GM11168 (cell line): ENCODE data around the gene MYCBP2.
"Not testable (repeated sequence)": the region's sequence is repeated elsewhere in the genome, so short reads cannot be mapped to it uniquely, and the experiment has no call there.

Experiments used
- in situ Hi-C: fragments of 300-500 bp; cut with MboI; formaldehyde crosslinking; loops from one replicate; pipeline ENCODE4 v1.12.0; 2022; ENCODE audit warnings: low sequenced_read_pairs; ENCODE audit not compliant: unreplicated experiment

The MYCBP2 gene

GRCh38 chr13:77343841-77344240, 16.9 kb upstream of the MYCBP2 start:
- in situ Hi-C loops = loop anchor here (25.0 kb wide), 1 partner anchor 368 kb away; no protein-coding TSS in a partner anchor

DNA sequence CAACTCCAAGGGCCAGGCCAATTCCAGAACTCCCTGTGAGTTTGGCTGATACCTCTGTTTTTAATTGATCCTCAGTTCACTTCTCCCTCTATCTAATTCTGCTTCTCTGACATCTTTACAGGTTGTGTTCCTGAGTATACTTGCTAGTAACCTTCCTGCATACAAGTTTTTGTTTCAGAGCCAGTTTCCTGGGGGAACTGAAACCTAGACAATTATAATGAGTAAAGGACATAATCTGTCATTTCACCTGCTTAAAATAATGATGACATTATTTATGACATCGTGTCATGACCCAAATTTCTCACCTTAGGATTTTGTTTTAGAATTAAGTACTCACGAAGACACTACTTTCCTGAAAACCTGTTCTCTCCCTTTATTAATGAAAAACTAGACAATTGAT, 12.5 kb upstream of the MYCBP2 start:
- in situ Hi-C loops = loop anchor here (25.0 kb wide), 1 partner anchor 373 kb away; no protein-coding TSS in a partner anchor

DNA sequence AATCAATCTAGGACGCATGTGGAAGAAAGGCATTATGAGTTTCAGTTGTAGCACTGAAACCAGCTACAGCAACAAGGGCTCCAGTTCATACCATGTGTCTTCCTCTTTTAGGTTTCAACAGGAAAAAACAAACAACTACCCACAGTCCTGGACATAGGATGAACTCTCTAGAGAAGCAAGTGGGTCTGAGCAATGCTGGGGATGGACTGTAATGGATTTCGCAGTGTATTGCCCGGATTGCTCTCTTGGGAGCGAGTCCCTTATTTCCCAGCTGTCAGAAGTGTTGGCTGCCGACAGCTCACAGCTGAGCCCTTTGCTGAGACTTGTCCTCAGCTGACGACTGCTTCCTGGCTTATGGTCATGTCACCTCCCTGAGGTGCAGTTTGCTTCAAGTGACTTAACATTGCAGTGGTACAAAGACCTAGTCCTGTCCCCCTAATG, 12.1 kb upstream of the MYCBP2 start:
- in situ Hi-C loops = loop anchor here (25.0 kb wide), 1 partner anchor 373 kb away; no protein-coding TSS in a partner anchor

GRCh38 chr13:77338329-77338728, 11.4 kb upstream of the MYCBP2 start:
- in situ Hi-C loops = loop anchor here (25.0 kb wide), 1 partner anchor 374 kb away; no protein-coding TSS in a partner anchor

- in situ Hi-C loops = loop anchor here (25.0 kb wide), 1 partner anchor 375 kb away; no protein-coding TSS in a partner anchor
Measured at GRCh38 chr13:77337159-77337558, 10.3 kb upstream of the MYCBP2 start.

- in situ Hi-C loops = loop anchor here (25.0 kb wide), 1 partner anchor 377 kb away; no protein-coding TSS in a partner anchor
Measured at GRCh38 chr13:77335543-77335942, 8.6 kb upstream of the MYCBP2 start.

- in situ Hi-C loops = loop anchor here (25.0 kb wide), 1 partner anchor 379 kb away; no protein-coding TSS in a partner anchor
Measured at GRCh38 chr13:77333594-77333993, 6.7 kb upstream of the MYCBP2 start.

GRCh38 chr13:77331421-77331820, 4.5 kb upstream of the MYCBP2 start:
- in situ Hi-C loops = loop anchor here (25.0 kb wide), 1 partner anchor 381 kb away; no protein-coding TSS in a partner anchor

DNA sequence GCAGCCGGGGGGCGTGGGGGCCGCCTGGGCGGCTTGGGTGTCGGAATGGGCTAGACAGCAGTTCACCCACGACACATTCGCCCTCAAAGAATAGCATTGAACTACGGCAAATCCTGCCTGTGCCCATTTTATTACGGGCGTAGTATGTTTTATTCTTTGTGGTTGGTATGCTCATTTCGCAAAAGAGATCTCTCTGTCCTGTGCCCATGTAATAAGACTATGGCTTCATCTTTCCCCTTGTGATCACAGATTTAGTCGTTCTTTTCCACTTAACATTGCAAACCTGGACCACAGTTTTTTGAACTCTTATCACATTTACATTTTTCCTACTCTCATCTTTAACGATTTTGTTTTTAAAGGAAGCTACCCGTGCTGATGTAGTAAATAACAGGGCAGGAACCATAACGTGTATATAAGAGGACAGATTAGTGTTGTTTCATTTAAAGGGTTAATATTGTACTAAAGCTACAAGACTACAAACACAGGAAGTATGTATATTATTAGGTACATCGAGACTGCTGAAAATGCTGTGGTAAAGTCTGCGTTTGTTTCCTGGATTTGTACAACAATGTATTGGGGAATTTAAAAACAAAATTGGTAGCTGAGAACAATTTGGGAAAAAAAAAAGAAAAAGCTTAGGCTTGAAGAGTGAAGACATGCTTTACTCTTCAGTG, 3.2 kb upstream of the MYCBP2 start:
- in situ Hi-C loops = loop anchor here (25.0 kb wide), 1 partner anchor 382 kb away; no protein-coding TSS in a partner anchor

DNA sequence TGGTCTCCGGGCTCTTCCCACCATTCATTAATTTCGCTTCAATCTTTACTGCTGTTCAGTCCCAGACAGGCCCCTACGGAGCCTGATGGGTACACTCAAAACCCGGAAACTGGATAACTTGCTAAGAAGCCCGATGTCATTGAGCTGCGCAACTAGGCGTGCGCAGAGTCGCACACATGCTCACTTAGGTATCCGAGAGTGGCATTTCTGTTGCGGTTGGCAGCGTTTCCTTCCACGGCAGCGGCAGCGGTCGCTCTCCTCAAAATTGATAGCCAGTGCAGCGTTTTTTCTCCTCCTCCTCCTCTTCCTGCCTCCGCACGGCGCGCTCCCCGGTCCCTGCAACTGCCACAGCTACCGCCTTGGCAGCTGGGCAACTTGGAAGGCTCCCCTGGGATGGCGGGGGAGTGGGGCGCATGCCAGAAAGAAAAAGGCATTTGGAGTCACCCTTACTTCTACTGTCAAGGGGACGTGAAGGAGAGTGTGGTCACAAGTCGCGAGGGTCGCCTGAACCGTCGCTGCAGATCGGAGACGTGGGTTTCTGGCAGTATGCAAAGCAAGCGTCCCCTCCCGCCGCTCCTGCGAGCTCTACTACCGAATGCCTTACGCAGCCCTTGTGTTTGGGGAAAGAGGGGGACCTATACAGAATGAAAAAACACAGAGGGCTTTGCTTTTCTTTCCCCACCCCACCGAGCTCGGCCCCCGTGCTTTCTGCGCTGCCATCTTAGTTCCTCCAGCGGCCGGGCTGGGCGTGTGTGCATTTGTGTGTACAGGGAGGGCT, 2.4 kb upstream of the MYCBP2 start:
- in situ Hi-C loops = loop anchor here (25.0 kb wide), 1 partner anchor 383 kb away; no protein-coding TSS in a partner anchor

DNA sequence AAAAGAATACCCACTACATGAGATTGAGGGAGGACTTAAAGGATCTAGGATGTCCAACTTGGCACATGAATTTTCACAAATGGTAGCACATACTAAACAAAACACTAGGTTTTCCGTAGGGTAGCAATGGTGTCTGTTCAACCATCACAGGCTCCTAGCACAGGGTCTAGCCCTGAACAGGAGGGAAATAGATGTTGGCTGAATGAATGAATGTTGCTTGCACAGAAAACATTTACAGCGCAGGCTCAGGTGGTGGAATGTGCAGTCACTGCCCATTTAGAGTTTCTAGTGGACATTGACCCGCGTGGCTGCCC, 1.9 kb upstream of the MYCBP2 start:
- in situ Hi-C loops = loop anchor here (25.0 kb wide), 1 partner anchor 384 kb away; no protein-coding TSS in a partner anchor

- in situ Hi-C loops = loop anchor here (25.0 kb wide), 1 partner anchor 387 kb away; no protein-coding TSS in a partner anchor
Measured at GRCh38 chr13:77325371-77325980, 1.4 kb downstream of the MYCBP2 start.

DNA sequence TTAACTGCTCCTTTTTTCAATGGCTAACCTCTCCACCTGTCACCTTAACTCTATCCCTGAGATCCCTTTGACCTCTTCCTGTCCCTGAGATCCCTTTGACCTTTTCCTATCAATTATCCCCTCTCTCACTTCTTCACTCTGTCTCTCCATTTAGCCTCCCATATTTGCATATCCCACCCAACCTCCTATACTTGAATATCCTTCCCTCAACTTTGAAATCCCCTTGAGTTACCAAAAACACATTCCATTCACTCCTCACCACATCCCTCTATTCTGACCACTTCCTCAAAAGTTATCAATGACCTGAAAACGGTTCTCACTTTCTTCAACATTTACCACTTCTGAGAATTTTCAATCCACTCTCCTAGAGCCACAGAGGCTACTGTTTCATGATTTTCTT, 3.0 kb downstream of the MYCBP2 start:
- in situ Hi-C loops = no loop called here

- in situ Hi-C loops = no loop called here
Measured at GRCh38 chr13:77319536-77319935, 7.4 kb downstream of the MYCBP2 start.

GRCh38 chr13:77318741-77319140, 8.2 kb downstream of the MYCBP2 start:
- in situ Hi-C loops = no loop called here

GRCh38 chr13:77316430-77316829, 10.5 kb downstream of the MYCBP2 start:
- in situ Hi-C loops = no loop called here

- in situ Hi-C loops = not testable (repeated sequence)
Measured at GRCh38 chr13:77315509-77315908, 11.4 kb downstream of the MYCBP2 start.

GRCh38 chr13:77313923-77314322, 13.0 kb downstream of the MYCBP2 start:
- in situ Hi-C loops = no loop called here

DNA sequence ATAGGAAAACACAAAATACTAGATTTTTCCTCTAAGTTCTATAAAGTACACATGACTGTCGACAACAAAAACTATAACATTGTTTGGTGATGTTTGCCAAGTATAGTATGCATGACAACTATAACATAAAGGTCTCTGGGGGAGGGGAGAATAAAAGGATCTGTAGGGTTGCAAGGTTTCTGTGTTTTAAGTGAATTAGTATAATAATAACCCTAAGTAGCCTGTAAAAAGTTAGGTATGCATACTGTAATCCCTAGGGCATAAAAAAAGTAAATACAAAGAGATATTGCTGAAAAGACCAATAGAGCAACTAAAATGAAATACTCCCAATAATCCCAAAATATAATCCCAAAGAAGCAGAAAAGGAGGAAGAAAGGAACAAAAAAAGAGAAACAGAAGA, 14.6 kb downstream of the MYCBP2 start:
- in situ Hi-C loops = no loop called here

DNA sequence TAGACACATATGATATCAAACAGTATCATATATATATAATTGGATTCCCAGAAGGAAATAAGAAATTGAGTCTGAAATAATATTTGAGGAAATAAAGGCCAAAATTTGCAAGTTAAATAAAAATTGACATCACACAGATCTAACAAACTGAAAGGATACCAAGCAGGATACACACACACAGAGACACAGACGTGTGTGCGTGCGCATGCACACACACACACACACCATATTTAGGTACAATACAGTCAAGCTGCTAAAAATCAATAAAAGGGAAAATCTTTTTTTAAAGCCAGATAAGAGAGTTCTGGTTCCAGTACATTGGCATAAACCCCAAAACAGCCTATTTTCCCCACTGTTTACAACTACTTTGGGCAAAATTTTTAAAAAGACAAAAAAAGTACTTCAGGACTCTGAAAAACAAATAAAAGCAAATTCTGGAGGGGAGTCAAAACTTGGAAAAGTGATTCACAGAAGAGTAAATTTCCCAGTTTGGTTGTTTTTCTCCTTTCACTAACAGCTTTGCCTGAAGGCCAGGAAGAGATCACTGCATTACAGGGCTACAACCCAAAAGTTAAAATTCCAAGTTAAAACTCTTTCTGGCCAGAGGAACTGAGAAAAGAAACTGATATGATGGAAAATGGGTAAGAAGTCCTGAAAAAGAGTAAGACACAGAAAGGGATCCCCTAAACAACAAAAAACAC, 16.2 kb downstream of the MYCBP2 start:
- in situ Hi-C loops = no loop called here
